HEK293 (cell line): Measurements from ENCODE around the gene LIMCH1.

Experiments used
- CTCF ChIA-PET: fragments of 350-600 bp; formaldehyde crosslinking; extraction: SDS; loops from one replicate; lab custom pipeline; 2021; ENCODE audit warnings: antibody characterized with exemption; lab: Yijun Ruan, JAX
- POLR2A ChIA-PET: fragments of 300-600 bp; formaldehyde crosslinking; extraction: SDS; loops from one replicate; lab custom pipeline; 2020; ENCODE audit warnings: antibody characterized with exemption, inconsistent platforms; lab: Yijun Ruan, JAX
- H3K27ac ChIP-seq: fragments of 200-500 bp; sonication (Bioruptor generic); 2 replicates; pipeline ENCODE4 v1.5.1; 2014; ENCODE audit warnings: low read depth, low read length, control low read depth, inconsistent platforms; ENCODE audit errors: extremely low read depth
- H3K36me3 ChIP-seq, 2 experiments: fragments of 200-500 bp in 1 of 2; sonication (Bioruptor generic) in 1 of 2; 1 replicate in 1 of 2; 2 replicates in 1 of 2; pipeline ENCODE4 v1.5.1; 2014 to 2017; ENCODE audit warnings: inconsistent platforms in 2 of 2, low read length in 2 of 2; ENCODE audit not compliant: control insufficient read depth in 2 of 2, insufficient read depth in 1 of 2
- H3K4me1 ChIP-seq: fragments of 200-500 bp; sonication (Bioruptor generic); 2 replicates; pipeline ENCODE4 v1.5.1; 2014; ENCODE audit warnings: mild to moderate bottlenecking, low read length, inconsistent platforms; ENCODE audit not compliant: control insufficient read depth, insufficient read depth
- H3K4me3 ChIP-seq: 2 replicates; pipeline ENCODE4 v1.5.1; 2011; ENCODE audit warnings: low read depth, mild to moderate bottlenecking, control low read depth, low read length, moderate library complexity
- H3K9me3 ChIP-seq: fragments of 200-500 bp; sonication (Bioruptor generic); 2 replicates; pipeline ENCODE4 v1.5.1; 2014; ENCODE audit warnings: low read depth, low read length, inconsistent platforms; ENCODE audit not compliant: control insufficient read depth, insufficient read depth
- HOXD13 ChIP-seq: sonication (generic); formaldehyde crosslinking; IDR thresholded peaks from 2 replicates; pipeline ENCODE4 v1.8.0; 2022; ENCODE audit warnings: missing genetic modification reagents, borderline replicate concordance
- MEIS1 ChIP-seq: sonication (generic); formaldehyde crosslinking; IDR thresholded peaks from 2 replicates; pipeline ENCODE4 v1.8.1; 2022; ENCODE audit warnings: missing genetic modification reagents, mild to moderate bottlenecking, borderline replicate concordance
- PRDM10 ChIP-seq: fragments of 450-650 bp; formaldehyde crosslinking; IDR thresholded peaks from 2 replicates; pipeline ENCODE4 v1.5.1; 2016; ENCODE audit warnings: missing biosample characterization, missing genetic modification characterization
- TRIM28 ChIP-seq: IDR thresholded peaks from 2 replicates; pipeline ENCODE4 v1.6.1; 2011; ENCODE audit warnings: low read length, control low read depth, borderline replicate concordance
- ZBTB17 ChIP-seq: fragments of 450-650 bp; formaldehyde crosslinking; IDR thresholded peaks from 2 replicates; pipeline ENCODE4 v1.5.1; 2016; ENCODE audit warnings: missing biosample characterization, missing genetic modification characterization
- ZFP37 ChIP-seq: fragments of 450-650 bp; formaldehyde crosslinking; IDR thresholded peaks from 2 replicates; pipeline ENCODE4 v1.5.1; 2016; ENCODE audit warnings: missing biosample characterization, missing genetic modification characterization
- ZIC2 ChIP-seq: fragments of 450-650 bp; formaldehyde crosslinking; IDR thresholded peaks from 2 replicates; pipeline ENCODE4 v1.5.1; 2016; ENCODE audit warnings: missing biosample characterization, missing genetic modification characterization
- ZNF16 ChIP-seq: fragments of 450-650 bp; formaldehyde crosslinking; IDR thresholded peaks from 2 replicates; pipeline ENCODE4 v1.5.1; 2016; ENCODE audit warnings: low read depth, missing biosample characterization, missing genetic modification characterization
- ZNF23 ChIP-seq: fragments of 450-650 bp; formaldehyde crosslinking; IDR thresholded peaks from 2 replicates; pipeline ENCODE4 v1.5.1; 2016; ENCODE audit warnings: missing biosample characterization, missing genetic modification characterization, borderline replicate concordance
- ZNF26 ChIP-seq: fragments of 450-650 bp; formaldehyde crosslinking; IDR thresholded peaks from 2 replicates; pipeline ENCODE4 v1.5.1; 2016; ENCODE audit warnings: missing biosample characterization, missing genetic modification characterization
- ZNF280D ChIP-seq: fragments of 450-650 bp; formaldehyde crosslinking; IDR thresholded peaks from 2 replicates; pipeline ENCODE4 v1.5.1; 2016; ENCODE audit warnings: missing biosample characterization, missing genetic modification characterization
- ZNF394 ChIP-seq: fragments of 450-650 bp; formaldehyde crosslinking; IDR thresholded peaks from 2 replicates; pipeline ENCODE4 v1.5.1; 2016; ENCODE audit warnings: missing biosample characterization, missing genetic modification characterization, mild to moderate bottlenecking, moderate library complexity, borderline replicate concordance
- ZNF501 ChIP-seq: fragments of 450-650 bp; formaldehyde crosslinking; IDR thresholded peaks from 2 replicates; pipeline ENCODE4 v1.5.1; 2016; ENCODE audit warnings: missing biosample characterization, missing genetic modification characterization
- ZNF654 ChIP-seq: fragments of 450-650 bp; formaldehyde crosslinking; IDR thresholded peaks from 2 replicates; pipeline ENCODE4 v1.5.1; 2016; ENCODE audit warnings: low read depth, missing biosample characterization, missing genetic modification characterization
- ZNF658 ChIP-seq: fragments of 450-650 bp; formaldehyde crosslinking; IDR thresholded peaks from 2 replicates; pipeline ENCODE4; 2016; ENCODE audit warnings: missing biosample characterization, missing genetic modification characterization
- ZNF670 ChIP-seq: fragments of 450-650 bp; formaldehyde crosslinking; IDR thresholded peaks from 2 replicates; pipeline ENCODE4 v1.5.1; 2016; ENCODE audit warnings: missing biosample characterization, missing genetic modification characterization, low read depth
- ZSCAN23 ChIP-seq: fragments of 450-650 bp; formaldehyde crosslinking; IDR thresholded peaks from 2 replicates; pipeline ENCODE4 v1.5.1; 2016; ENCODE audit warnings: missing biosample characterization, missing genetic modification characterization
- ZSCAN4 ChIP-seq: fragments of 450-650 bp; formaldehyde crosslinking; IDR thresholded peaks from 2 replicates; pipeline ENCODE4 v1.5.1; 2017; ENCODE audit warnings: missing biosample characterization, missing genetic modification characterization

LIMCH1 gene

GRCh38 chr4:41678086-41678816 lies 140.3 kb downstream of the LIMCH1 start:
- peaks cover 0 to 11% of the 10 kb centered on the region in 2 experiments; a peak in 1 of 3 replicates for H3K36me3 ChIP-seq
- TF ChIP-seq ZNF501, result no peak
- TF ChIP-seq HOXD13 (CRISPR knock-in tag), result no peak
- no peak for TF ChIP-seq ZNF670 (tag by site-specific recombination)
- TF ChIP-seq ZNF26 (tag by site-specific recombination), result no peak
- TF ChIP-seq ZNF23 (tag by site-specific recombination), result no peak
- no peak for TF ChIP-seq ZNF280D
- no peak for TF ChIP-seq ZNF654 (tag by site-specific recombination)
- no peak for TF ChIP-seq ZIC2 (tag by site-specific recombination)
- no peak for TF ChIP-seq ZFP37 (tag by site-specific recombination)
- TF ChIP-seq ZBTB17, result no peak
- no peak for TF ChIP-seq PRDM10 (tag by site-specific recombination)
- TF ChIP-seq MEIS1 (CRISPR knock-in tag), result no peak
- no peak for TF ChIP-seq ZSCAN23 (tag by site-specific recombination)
- TF ChIP-seq ZSCAN4, result no peak
- TF ChIP-seq ZNF16 (tag by site-specific recombination), result no peak
- no peak for TF ChIP-seq TRIM28
- no peak for TF ChIP-seq ZNF658 (tag by site-specific recombination)
- no peak for TF ChIP-seq ZNF394 (tag by site-specific recombination)
- CTCF ChIA-PET, result interaction anchor here (0.6 kb wide), 1 partner anchor 1220 kb away, joined by 3 read pairs; no protein-coding TSS in a partner anchor
- H3K27ac ChIP-seq, result no peak overlapping the region
- H3K4me3 ChIP-seq, result no peak overlapping the region
- POLR2A ChIA-PET, result no interaction called here
- no peaks in the 10 kb centered on the region for H3K4me1 ChIP-seq
- no peaks in the 10 kb centered on the region for H3K9me3 ChIP-seq
